Dedifferentiated amniotic fluid mesenchymal stem cell (primary cell): ENCODE data around the gene CHST7.

Experiments used
- DNase-seq: peaks from one replicate; pipeline ENCODE4 v3.0.0-alpha.2; 2016; ENCODE audit errors: extremely low spot score

The CHST7 gene

GRCh38 chrX:46602468-46603102, 29.0 kb downstream of the CHST7 start:
- no peak for DNase-seq

DNA sequence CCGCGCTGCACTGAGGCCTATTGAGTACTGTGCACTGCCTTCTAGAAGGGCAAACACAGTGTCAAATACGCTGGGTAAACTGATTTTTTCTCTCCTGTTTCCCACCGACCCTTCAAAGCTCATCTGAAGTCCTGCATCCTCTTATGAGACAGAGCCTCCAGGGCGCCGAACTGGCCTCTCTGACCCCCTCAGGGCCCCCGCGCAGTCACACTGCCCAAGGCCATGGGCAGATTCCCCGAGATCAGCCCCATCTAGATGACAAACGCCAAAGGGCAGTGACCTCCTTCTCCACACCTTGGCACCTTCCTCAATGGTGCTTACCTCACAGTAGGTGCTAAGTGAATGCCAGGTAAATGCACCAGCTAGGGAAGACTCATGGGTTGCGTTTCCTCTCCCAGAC, 34.4 kb downstream of the CHST7 start:
- DNase-seq, result no peak

- no peak for DNase-seq
Measured at GRCh38 chrX:46610070-46610658, 36.6 kb downstream of the CHST7 start.

DNA sequence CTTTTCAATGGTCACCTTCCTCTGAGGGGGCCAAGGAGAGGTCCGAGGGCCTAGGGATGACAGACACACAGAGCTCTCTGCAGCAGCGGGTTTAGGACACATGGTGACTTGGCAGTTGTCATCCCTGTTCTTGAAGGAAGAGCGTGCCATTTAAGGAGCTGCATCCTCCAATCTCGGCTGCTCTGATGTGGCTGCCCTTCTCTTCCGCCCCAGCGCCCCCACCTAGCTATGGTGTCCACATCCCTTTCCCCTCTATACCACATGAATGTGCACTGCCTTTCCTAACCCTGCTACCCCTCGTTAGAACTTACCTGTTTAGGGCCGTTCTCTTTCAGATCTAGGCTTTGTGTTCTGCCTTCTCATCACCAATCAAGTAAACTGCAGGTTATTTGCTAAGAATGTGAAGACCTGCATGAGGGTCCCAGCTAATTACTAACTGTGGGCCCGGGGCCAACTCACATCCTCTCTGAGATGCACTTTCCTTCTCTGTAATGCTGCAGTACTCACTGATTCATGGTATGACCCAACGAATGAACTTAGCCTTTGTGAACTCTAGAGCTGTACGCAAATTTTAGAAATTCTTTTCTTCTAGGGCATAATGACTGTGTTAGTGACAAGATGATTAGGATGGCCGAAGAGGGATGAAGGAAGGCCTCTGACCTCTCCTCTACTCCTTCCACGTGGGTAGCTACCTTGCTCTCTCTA, 38.2 kb downstream of the CHST7 start:
- no peak for DNase-seq

DNA sequence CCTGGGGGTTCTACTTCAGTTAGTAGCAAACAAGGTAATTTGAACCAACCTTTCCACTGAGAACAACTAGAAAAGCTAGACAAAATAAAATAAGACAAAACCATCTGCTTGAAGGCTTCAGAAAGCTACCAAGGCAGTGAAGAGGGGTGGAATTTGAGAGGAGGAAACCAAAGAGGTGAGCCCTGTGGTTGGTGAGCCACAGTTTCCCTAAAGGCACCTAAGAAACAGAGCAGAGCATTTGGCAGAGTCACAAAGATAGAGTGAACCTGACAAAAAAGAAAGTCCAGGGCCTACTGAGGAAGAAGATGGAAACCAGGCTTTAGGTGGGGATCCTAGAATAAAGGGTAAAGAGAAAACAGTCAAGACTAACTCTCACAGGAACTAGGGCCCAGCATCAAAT, 44.3 kb downstream of the CHST7 start:
- no peak for DNase-seq

GRCh38 chrX:46618947-46619346, 45.4 kb downstream of the CHST7 start:
- no peak for DNase-seq

- no peak for DNase-seq
Measured at GRCh38 chrX:46620505-46620904, 46.9 kb downstream of the CHST7 start.

DNA sequence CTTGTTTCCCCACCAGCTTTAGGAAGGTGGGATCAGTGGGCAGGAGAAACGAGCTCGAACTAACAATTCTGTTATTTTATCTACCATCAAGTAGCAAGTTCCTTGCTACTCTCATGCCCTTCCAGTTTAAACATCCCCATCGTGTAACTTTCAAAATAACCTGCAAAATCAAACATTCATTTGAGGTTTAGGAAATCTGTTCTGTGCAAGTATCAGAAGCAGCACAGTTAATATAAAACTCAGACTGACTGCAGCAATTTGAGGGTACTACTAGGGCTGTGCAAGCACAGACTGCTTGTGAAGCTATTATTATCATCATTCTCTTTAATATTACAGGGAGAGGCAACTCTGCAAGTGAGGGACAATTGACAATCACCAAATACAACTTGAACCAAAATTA, 48.0 kb downstream of the CHST7 start:
- DNase-seq, result no peak

DNA sequence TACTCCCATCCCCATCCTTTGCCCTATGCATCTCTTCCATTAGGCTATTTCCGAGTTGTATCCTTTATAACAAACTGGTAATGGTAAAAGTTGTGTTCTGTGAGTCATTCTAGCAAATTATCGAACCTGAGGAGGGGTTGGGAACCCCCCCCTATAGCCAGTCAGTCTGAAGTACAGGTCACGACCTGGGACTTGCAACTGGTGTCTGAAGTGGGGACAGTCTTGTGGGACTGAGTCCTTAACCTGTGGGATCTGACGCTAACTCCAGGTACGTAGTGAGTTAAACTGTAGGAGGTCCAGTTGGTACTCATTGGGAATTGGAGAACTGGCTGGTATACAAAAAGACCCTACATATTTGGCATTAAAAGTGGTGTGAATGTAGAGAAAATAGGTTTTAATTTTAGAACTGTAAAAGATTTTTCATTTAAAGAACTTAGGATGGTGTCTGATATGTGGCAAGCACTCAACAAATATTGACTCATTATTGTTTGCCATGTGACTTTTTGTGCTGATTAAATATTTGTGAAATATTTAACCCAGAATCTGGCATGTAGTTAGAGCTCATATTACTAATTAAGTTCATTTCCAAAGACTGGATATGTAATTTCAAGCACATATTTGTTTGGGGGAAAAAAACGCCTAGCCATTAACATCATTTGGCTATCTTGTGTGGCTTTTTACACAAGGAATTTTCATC, 50.7 kb downstream of the CHST7 start:
- no peak for DNase-seq

GRCh38 chrX:46626566-46626965, 53.0 kb downstream of the CHST7 start:
- no peak for DNase-seq

DNA sequence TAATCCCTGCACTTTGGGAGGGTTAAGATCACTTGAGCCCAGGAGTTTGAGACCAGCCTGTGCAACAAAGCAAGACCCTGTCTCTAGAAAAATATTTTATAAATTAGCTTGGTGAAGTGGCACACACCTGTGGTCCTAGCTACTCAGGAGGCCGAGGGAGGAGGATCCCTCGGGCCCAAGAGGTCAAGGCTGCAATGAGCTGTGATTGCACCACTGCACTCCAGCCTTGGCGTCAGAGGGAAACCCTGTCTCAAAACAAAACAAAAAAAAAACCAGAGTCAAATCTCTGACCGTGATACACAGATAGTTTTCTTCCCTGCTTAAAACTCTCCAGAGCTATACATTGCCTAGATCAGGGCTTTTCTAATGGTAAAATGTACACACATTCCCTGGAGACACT, 53.5 kb downstream of the CHST7 start:
- DNase-seq, result no peak

DNA sequence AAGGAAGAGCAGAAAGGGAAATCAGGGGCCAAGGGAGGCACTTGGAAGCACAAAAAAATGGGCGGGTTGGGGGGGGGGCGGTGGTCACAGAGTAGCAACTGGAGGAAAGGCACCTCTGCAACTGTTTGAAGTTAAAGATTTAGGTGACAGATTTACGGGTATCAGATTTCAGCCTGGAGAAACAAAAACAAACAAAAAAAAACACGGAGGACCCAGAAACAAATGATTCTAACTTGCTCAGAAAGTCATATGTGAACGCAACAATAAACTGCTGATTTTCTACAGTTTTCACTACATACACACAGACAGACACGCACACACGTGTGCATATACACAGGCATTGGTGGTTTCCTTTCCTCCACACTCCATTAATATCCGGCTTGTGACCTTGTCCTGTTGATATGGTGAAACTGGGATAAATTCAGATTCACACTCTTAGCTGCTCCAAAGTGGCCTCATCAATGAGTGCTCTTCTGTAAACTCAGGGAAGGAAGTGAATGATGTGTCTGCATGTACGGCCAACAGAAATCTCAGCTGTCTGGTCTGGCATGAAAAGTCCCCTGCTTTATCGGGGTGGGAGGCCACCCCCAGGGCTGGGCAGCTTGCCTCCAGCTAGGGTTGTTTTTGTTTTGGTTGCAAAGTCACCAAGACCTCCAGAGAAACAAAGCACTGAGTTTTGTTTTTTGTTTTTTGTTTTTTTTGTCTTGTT, 54.3 kb downstream of the CHST7 start:
- DNase-seq, result no peak

- DNase-seq, result peak; percentile 29
Measured at GRCh38 chrX:46628460-46629371, 55.2 kb downstream of the CHST7 start.

GRCh38 chrX:46630141-46630540, 56.6 kb downstream of the CHST7 start:
- DNase-seq, result no peak

DNA sequence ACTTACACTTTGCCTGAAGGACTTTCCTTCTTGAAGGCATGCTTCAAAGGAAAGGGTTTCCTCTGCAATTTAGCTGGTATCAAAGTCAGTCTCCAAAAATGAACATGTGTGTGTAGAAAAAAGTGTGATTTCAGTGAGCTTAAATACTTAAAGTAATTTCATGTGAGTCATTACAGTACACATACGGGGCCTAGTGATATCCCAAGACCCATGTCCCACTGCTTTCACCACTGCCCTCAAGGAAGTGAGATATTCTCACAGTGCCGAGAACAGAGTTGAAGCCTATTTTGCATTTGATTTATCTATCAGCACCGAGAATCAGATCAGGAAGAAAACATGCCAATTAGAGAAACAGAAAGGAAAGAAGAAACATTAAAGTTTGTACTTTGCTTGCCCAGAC, 61.0 kb downstream of the CHST7 start:
- no peak for DNase-seq

GRCh38 chrX:46635186-46635585, 61.6 kb downstream of the CHST7 start:
- DNase-seq, result no peak

DNA sequence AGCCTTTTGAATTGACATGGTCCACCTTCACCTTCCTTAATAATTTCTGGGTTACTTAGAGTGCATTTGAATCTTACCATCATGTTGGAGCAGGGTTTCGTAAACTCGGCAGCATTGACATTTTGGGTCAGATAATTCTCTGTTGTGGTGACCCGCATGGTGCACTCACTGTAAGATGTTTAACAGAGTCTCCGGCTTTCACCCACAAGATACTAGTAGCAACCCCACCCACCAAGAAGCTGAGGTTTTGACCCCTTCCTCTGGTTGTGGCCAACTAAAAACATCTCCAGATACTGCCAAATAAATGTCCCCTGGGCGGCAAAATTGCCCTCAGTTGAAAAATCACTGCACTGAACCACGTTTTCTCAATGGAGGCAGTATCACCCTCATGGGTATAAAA, 62.7 kb downstream of the CHST7 start:
- DNase-seq, result no peak

DNA sequence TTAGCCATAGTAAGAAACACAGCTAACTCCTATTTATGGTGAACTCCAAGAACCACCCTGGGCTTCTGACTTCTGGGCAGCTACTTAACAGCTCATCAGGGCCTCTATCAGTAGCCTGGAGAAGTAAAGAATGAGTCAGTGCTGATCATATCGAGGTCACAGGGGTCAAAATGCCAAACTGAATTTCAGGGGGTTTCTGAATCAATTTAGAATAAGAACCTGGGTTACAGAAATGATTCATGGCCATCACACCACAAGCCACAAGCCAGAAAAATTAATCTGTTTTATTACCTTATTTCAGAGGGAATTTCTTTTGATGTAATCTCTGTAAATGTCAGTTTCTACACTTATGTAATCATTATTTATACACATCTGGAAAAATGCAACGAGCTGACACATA, 64.4 kb downstream of the CHST7 start:
- DNase-seq, result no peak

- DNase-seq, result no peak
Measured at GRCh38 chrX:46642145-46642544, 68.6 kb downstream of the CHST7 start.

DNA sequence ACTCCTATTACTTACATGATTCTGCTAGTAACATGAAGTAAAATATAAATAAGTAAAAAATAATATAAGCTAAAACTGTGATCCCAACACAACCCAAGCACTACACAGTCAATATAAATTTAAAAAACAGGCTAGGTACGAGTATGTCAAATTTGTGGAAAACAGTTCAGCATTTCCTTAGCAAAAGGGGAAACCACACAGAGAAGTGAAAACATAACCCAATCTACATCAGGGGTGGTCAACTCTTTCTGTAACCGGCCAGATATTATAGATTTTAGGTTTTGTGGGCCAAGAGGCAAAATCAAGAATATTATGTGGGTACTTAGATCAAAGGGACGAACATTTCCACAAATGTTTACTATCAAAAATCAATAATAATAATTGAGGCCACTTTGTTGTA, 70.1 kb downstream of the CHST7 start:
- DNase-seq, result no peak

DNA sequence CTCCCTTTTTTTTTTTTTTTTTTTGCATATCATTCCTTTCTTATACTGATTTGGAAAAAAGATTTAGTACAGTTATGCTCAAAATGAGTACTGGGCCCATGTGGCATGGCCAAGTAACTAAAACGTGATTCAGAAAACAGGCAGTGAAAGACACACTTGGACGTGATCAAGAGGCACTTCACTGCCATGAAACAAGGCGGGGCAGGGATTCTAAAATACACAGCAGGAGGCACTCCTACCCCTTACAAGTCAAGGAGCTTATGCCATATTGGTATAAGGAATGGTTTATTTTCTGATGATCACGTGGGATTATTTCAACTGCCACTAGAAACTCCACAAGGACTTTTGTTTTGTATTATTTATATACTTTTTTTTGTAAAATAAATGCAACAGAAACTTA, 72.0 kb downstream of the CHST7 start:
- no peak for DNase-seq
